NCI-H1694 (cell line): ENCODE data around the gene EEIG2.
"Not testable (repeated sequence)": the region's sequence is repeated elsewhere in the genome, so short reads cannot be mapped to it uniquely, and the experiment has no call there.

ENCODE experiments used
- DNase-seq: peaks from one replicate; lab custom pipeline; 2025; lab: John Stamatoyannopoulos, UW

The EEIG2 gene

GRCh38 chr1:108547493-108547892 lies 12.4 kb upstream of the EEIG2 start:
- DNase-seq = not testable (repeated sequence)

- DNase-seq = no peak
Measured at GRCh38 chr1:108551137-108551862, 8.6 kb upstream of the EEIG2 start.

- no peak for DNase-seq
Measured at GRCh38 chr1:108553905-108554304, 6.0 kb upstream of the EEIG2 start.

GRCh38 chr1:108554682-108555427 lies 5.0 kb upstream of the EEIG2 start:
- no peak for DNase-seq

GRCh38 chr1:108556066-108556465 lies 3.8 kb upstream of the EEIG2 start:
- DNase-seq = no peak

- no peak for DNase-seq
Measured at GRCh38 chr1:108556499-108556898, 3.4 kb upstream of the EEIG2 start.

GRCh38 chr1:108557296-108557695 lies 2.6 kb upstream of the EEIG2 start:
- DNase-seq = no peak

GRCh38 chr1:108560189-108560873 lies 431 bp downstream of the EEIG2 start:
- no peak for DNase-seq

- peak; percentile 10 for DNase-seq
Measured at GRCh38 chr1:108560874-108561459, 1.1 kb downstream of the EEIG2 start.

- DNase-seq = peak; percentile 30
Measured at GRCh38 chr1:108561689-108562326, 1.9 kb downstream of the EEIG2 start.

GRCh38 chr1:108563808-108564207 lies 3.9 kb downstream of the EEIG2 start:
- no peak for DNase-seq

GRCh38 chr1:108565081-108565480 lies 5.2 kb downstream of the EEIG2 start:
- no peak for DNase-seq

- no peak for DNase-seq
Measured at GRCh38 chr1:108565512-108565911, 5.6 kb downstream of the EEIG2 start.

- no peak for DNase-seq
Measured at GRCh38 chr1:108568589-108568988, 8.7 kb downstream of the EEIG2 start.

- no peak for DNase-seq
Measured at GRCh38 chr1:108569097-108569728, 9.3 kb downstream of the EEIG2 start.

- peak; percentile 21 for DNase-seq
Measured at GRCh38 chr1:108570128-108570527, 10.2 kb downstream of the EEIG2 start.

- no peak for DNase-seq
Measured at GRCh38 chr1:108570998-108571401, 11.1 kb downstream of the EEIG2 start.

GRCh38 chr1:108572182-108572581 lies 12.3 kb downstream of the EEIG2 start:
- DNase-seq = no peak

- DNase-seq = no peak
Measured at GRCh38 chr1:108573183-108573582, 13.3 kb downstream of the EEIG2 start.

GRCh38 chr1:108574008-108574407 lies 14.1 kb downstream of the EEIG2 start:
- DNase-seq = no peak

GRCh38 chr1:108575375-108575774 lies 15.5 kb downstream of the EEIG2 start:
- DNase-seq = no peak
